Measurements from ENCODE around the gene LZTS2.

Gene LZTS2

GRCh38 chr10:100998183-100998990 is 1.2 kb upstream of the LZTS2 start:
- DNase-seq (ENCODE audit: low spot score): peak; percentile 82

- DNase-seq (ENCODE audit: low spot score): peak; percentile 81
These were observed 442 bp upstream of the LZTS2 start for GRCh38 chr10:100998991-100999741.

- no peak for DNase-seq (ENCODE audit: low spot score)
These were observed 713 bp downstream of the LZTS2 start for GRCh38 chr10:101000127-101000914.

GRCh38 chr10:101000915-101001658 is 1.5 kb downstream of the LZTS2 start:
- DNase-seq (ENCODE audit: low spot score): no peak

DNA sequence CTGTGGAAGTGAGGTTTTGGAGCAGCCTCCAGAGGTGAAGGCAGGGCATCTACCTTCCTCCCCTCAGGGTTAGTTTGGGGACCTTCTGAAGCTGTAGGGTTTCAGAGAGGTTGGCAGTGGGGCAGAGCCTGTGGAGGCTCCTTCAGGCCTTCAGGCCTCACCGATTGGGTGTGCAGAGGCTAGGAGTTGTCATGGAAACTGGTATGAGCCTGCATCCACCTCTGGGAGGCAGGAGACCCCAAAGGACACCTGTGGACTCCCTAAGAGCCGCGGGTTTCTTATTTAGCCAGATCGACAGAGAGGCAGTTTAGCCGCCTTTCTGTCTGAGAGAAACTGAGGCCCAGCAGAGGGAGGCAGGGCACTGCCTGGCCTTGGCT is 2.0 kb downstream of the LZTS2 start:
- no peak for DNase-seq (ENCODE audit: low spot score)

- no peak for DNase-seq (ENCODE audit: low spot score)
These were observed 2.8 kb downstream of the LZTS2 start for GRCh38 chr10:101002456-101002855.

DNA sequence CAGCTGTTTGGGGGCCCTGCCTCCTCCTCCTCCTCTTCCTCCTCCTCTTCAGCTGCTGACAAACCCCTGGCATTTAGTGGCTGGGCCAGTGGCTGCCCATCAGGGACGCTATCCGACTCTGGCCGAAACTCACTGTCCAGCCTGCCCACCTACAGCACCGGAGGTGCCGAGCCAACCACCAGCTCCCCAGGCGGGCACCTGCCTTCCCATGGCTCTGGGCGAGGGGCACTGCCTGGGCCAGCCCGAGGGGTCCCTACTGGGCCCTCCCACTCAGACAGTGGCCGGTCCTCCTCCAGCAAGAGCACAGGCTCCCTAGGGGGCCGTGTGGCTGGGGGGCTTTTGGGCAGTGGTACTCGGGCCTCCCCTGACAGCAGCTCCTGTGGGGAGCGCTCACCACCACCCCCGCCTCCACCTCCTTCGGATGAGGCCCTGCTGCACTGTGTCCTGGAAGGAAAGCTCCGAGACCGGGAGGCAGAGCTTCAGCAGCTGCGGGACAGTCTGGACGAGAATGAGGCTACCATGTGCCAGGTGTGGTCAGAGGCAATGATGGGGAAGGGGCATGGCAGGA is 4.1 kb downstream of the LZTS2 start:
- DNase-seq (ENCODE audit: low spot score): no peak

- no peak for DNase-seq (ENCODE audit: low spot score)
These were observed 5.8 kb downstream of the LZTS2 start for GRCh38 chr10:101005361-101005760.

GRCh38 chr10:101005869-101006567 is 6.4 kb downstream of the LZTS2 start:
- DNase-seq (ENCODE audit: low spot score): no peak

DNA sequence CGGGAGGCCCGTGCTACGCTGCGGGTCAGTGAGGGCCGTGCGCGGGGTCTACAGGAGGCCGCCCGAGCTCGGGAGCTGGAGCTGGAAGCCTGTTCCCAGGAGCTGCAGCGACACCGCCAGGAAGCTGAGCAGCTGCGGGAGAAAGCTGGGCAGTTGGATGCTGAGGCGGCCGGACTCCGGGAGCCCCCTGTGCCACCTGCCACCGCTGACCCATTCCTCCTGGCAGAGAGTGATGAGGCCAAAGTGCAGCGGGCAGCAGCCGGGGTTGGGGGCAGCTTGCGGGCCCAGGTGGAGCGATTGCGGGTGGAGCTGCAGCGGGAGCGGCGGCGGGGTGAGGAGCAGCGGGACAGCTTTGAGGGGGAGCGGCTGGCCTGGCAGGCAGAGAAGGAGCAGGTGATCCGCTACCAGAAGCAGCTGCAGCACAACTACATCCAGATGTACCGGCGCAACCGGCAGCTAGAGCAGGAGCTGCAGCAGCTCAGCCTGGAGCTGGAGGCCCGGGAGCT is 7.0 kb downstream of the LZTS2 start:
- DNase-seq (ENCODE audit: low spot score): no peak

- no peak for DNase-seq (ENCODE audit: low spot score)
These were observed 7.6 kb downstream of the LZTS2 start for GRCh38 chr10:101007099-101007711.

DNA sequence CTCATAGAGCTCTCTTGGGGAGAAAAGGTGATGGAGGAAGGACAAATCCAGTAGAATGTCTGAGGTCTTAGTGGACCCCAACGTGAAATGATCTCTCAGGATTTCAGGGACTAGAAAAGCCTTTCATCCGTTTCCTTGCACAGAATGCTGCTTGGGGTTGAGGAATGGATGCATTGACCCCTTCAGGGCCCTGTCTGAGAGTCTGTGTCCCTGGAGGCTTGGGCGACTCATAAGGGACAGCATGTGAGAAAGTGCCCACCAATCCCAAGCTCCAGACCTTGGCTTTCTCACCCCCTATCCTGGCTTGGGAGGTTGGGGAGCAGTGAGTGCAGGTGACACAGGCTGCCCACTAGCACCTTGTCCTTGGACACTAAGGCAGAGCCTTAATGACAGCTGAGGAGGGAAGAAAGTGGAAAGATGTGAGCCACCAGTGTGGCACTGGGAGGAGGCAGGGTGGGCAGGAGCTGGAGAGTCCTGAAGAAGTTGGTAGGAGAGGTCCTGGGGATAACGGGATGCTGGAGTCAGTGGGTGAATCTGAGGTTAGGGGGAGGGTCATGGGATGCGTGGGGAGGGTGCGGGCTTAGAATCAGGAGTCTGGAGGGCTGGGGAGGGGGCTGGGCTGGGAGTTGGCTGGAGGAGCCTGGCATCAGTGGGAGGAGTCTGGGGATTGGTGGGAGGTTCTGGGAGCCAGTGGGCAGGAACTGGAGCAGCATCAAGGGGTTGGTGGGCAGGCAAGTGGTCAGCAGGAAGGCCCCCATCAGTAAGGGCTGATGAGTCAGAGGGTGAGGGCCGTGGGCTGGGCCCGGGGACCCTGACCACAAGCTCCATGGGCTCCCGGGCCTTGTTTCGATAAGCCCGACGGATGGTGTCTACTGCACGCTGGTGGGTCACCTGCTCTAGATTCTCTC is 8.6 kb downstream of the LZTS2 start:
- DNase-seq (ENCODE audit: low spot score): no peak

- no peak for DNase-seq (ENCODE audit: low spot score)
These were observed 9.3 kb downstream of the LZTS2 start for GRCh38 chr10:101008823-101009423.

DNA sequence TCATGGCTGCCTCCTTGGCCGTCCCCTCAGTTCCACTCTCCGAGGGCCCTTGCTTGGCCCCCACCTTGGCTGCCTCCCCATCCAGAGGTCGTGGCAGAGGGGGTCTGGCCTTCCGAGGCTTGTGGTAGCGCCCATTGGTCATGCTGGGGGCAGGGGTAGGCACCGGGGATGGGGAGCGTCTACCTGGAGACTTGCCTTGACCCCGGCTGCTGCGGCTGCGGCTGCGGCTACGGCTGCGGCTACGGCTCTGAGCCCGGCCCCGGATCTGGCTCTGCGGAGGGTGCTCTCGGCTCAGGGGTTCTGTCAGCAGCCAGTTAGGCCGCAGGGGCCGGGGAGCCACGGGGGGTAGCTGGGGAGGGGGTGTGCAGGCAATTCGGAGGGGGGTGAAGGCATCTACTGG is 10.7 kb downstream of the LZTS2 start:
- no peak for DNase-seq (ENCODE audit: low spot score)

DNA sequence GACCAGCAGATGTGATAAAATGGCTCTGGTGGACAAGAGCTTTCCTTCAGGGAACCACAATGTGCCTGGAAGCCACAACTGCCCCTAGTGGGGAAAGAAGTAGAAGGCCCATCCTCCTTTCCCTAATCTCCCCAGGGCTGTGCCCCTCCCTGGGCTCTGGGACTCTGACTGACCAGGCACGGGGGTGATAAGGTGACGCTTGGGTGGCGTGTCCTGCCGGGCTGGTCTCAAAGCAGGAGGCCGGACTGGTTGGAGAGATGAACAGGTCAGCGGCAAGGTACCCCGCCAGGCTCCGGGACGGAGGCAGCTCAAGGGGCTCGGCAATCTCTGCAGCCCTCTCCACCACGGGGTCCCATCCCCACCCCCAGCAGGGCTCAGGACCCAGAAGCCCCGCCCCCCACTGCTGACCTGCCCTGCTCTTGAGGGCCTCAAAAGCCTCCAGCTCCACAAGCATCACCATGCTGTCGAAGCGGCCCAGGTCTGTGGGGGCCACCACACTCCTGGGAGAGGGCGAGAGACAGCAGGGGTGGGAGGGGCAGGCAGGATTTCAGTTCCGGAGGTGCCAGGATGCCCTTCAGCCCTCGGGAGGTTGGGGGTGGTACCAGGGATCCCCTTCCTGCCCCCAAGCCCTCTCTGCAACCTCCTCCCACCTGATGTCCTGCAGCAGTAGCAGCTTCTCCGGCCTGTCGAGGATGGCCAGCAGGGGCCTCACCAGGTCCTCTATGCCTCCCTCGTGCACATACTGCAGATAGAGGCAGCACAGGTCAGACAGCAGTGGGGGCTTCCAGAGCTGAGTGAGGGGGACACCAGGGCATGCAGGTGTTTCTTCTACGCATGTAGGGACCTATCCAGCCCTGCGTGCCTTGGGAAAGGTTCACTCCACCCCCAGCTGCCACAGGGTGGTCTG is 12.2 kb downstream of the LZTS2 start:
- no peak for DNase-seq (ENCODE audit: low spot score)

- peak; percentile 89 for DNase-seq (ENCODE audit: low spot score)
These were observed 13.1 kb downstream of the LZTS2 start for GRCh38 chr10:101012525-101013364.

GRCh38 chr10:101013365-101013825 is 13.8 kb downstream of the LZTS2 start:
- no peak for DNase-seq (ENCODE audit: low spot score)

Measured in hematopoietic multipotent progenitor cell treated with erythropoietin and hydrocortisone succinate and interleukin-3 and kit ligand, for 17 days (in vitro differentiated cells).